Glutamatergic neuron (in vitro differentiated cells): ENCODE data around the gene ST8SIA2. TPM values are rescaled to one million over a fixed set of nuclear protein-coding genes. Genes with fewer than 3 reads are reported as not detected.
"Not testable (repeated sequence)": the region's sequence is repeated elsewhere in the genome, so short reads cannot be mapped to it uniquely, and the experiment has no call there.

Experiments used
- DNase-seq: peaks from one replicate; pipeline ENCODE4 v3.0.0; 2022
- H3K27ac Mint-ChIP-seq: one replicate; pipeline ENCODE4 v1.8.0; 2020; ENCODE audit warnings: mild to moderate bottlenecking, mixed read lengths, inconsistent platforms; ENCODE audit not compliant: unreplicated experiment
- H3K27me3 Mint-ChIP-seq: one replicate; pipeline ENCODE4 v1.8.0; 2020; ENCODE audit warnings: mild to moderate bottlenecking, moderate library complexity, mixed read lengths, inconsistent platforms; ENCODE audit not compliant: unreplicated experiment
- H3K36me3 Mint-ChIP-seq: one replicate; pipeline ENCODE4 v1.8.0; 2020; ENCODE audit warnings: mild to moderate bottlenecking, mixed read lengths, inconsistent platforms; ENCODE audit not compliant: unreplicated experiment
- H3K4me1 Mint-ChIP-seq: one replicate; pipeline ENCODE4 v1.8.0; 2020; ENCODE audit warnings: mild to moderate bottlenecking, low read depth, mixed read lengths, inconsistent platforms; ENCODE audit not compliant: unreplicated experiment
- H3K4me3 Mint-ChIP-seq: one replicate; pipeline ENCODE4 v1.8.0; 2020; ENCODE audit warnings: mild to moderate bottlenecking, mixed read lengths, inconsistent platforms; ENCODE audit not compliant: unreplicated experiment
- H3K9me3 Mint-ChIP-seq: one replicate; pipeline ENCODE4 v1.8.0; 2020; ENCODE audit warnings: mild to moderate bottlenecking, moderate library complexity, mixed read lengths, inconsistent platforms; ENCODE audit not compliant: unreplicated experiment
- CTCF ChIP-seq: fragments of 200-600 bp; sonication (generic); IDR thresholded peaks from one replicate; pipeline ENCODE4 v1.5.0; 2021; ENCODE audit not compliant: partially characterized antibody, unreplicated experiment
- total RNA-seq: library from RNA; stranded (reverse); fragmentation: NEBNext Ultra II Directional; extraction: Animal tissue kit (Norgen Biotek cat#: 25700); gene quantifications from one replicate; pipeline ENCODE4 v1.2.1, GENCODE V29; 2021; ENCODE audit not compliant: unreplicated experiment

Gene ST8SIA2
- total RNA-seq, 1 donor from 2014 or later = 30.4 TPM

GRCh38 chr15:92471288-92471687 is 77.6 kb downstream of the ST8SIA2 start:
- H3K27ac Mint-ChIP-seq = no peak overlapping the region
- TF ChIP-seq CTCF = no peak
- no peak overlapping the region for H3K4me3 Mint-ChIP-seq
- H3K9me3 Mint-ChIP-seq = peaks cover 4% of the 10 kb centered on the region
- peaks cover 24% of the 10 kb centered on the region for H3K36me3 Mint-ChIP-seq
- H3K4me1 Mint-ChIP-seq = no peaks in the 10 kb centered on the region
- peaks cover 6% of the 10 kb centered on the region for H3K27me3 Mint-ChIP-seq
- no peak for DNase-seq

GRCh38 chr15:92473756-92474155 is 80.1 kb downstream of the ST8SIA2 start:
- peaks cover 6% of the 10 kb centered on the region for H3K36me3 Mint-ChIP-seq
- TF ChIP-seq CTCF = no peak
- no peaks in the 10 kb centered on the region for H3K4me1 Mint-ChIP-seq
- peaks cover 5% of the 10 kb centered on the region for H3K9me3 Mint-ChIP-seq
- H3K27me3 Mint-ChIP-seq = peaks cover 4% of the 10 kb centered on the region
- H3K27ac Mint-ChIP-seq = no peak overlapping the region
- no peak for DNase-seq
- H3K4me3 Mint-ChIP-seq = no peak overlapping the region

- H3K4me1 Mint-ChIP-seq, H3K27me3 Mint-ChIP-seq, H3K4me3 Mint-ChIP-seq, H3K9me3 Mint-ChIP-seq, DNase-seq, H3K36me3 Mint-ChIP-seq, H3K27ac Mint-ChIP-seq: not testable (repeated sequence)
Measured at GRCh38 chr15:92479730-92480129, 86.0 kb downstream of the ST8SIA2 start.

- no peak overlapping the region for H3K4me3 Mint-ChIP-seq
- H3K27ac Mint-ChIP-seq = no peak overlapping the region
- DNase-seq = no peak
- no peaks in the 10 kb centered on the region for H3K36me3 Mint-ChIP-seq
- H3K4me1 Mint-ChIP-seq = no peaks in the 10 kb centered on the region
- TF ChIP-seq CTCF = no peak
- H3K27me3 Mint-ChIP-seq = peaks cover 2% of the 10 kb centered on the region
- peaks cover 5% of the 10 kb centered on the region for H3K9me3 Mint-ChIP-seq
Measured at GRCh38 chr15:92480361-92480760, 86.7 kb downstream of the ST8SIA2 start.

GRCh38 chr15:92485441-92485840 is 91.8 kb downstream of the ST8SIA2 start:
- Mint-ChIP-seq H3K4me1 (no peaks in the 10 kb centered on the region), H3K4me3 (no peak overlapping the region), H3K36me3 (no peaks in the 10 kb centered on the region), H3K9me3 (no peaks in the 10 kb centered on the region), H3K27me3 (no peaks in the 10 kb centered on the region), H3K27ac (no peak overlapping the region)
- no peak for TF ChIP-seq CTCF
- DNase-seq = no peak
